GM12878 (cell line): ENCODE data around the gene ITCH. TPM values are rescaled to one million over a fixed set of nuclear protein-coding genes. Genes with fewer than 3 reads are reported as not detected.
A peak's percentile ranks its signal among the peaks of the same experiment; 100 is the strongest.

Source experiments
- ASH2L ChIP-seq: fragments of 300-600, 200-600 bp; sonication (generic); IDR thresholded peaks from 2 replicates; pipeline ENCODE4 v1.6.1; 2017; ENCODE audit warnings: low read depth, mild to moderate bottlenecking, borderline replicate concordance
- CREM ChIP-seq: IDR thresholded peaks from 2 replicates; pipeline ENCODE4 v1.6.1; 2014; ENCODE audit warnings: antibody characterized with exemption, low read depth
- EED ChIP-seq: sonication (generic); IDR thresholded peaks from 2 replicates; pipeline ENCODE4 v1.6.1; 2016; ENCODE audit warnings: antibody characterized with exemption, low read depth
- FOS ChIP-seq: IDR thresholded peaks from 3 replicates; pipeline ENCODE4 v1.6.1; 2011; ENCODE audit warnings: borderline replicate concordance; ENCODE audit not compliant: insufficient read length; ENCODE audit errors: extremely low read depth
- GATAD2B ChIP-seq: fragments of 450-650 bp; conservative IDR thresholded peaks from 2 replicates; pipeline ENCODE4 v1.6.1; 2017; ENCODE audit warnings: low read depth, mild to moderate bottlenecking, moderate library complexity
- HDAC2 ChIP-seq: fragments of 200-600 bp; sonication (generic); IDR thresholded peaks from 2 replicates; pipeline ENCODE4 v1.6.1; 2017
- KLF5 ChIP-seq: fragments of 450-650 bp; IDR thresholded peaks from 2 replicates; pipeline ENCODE4 v1.6.1; 2014; ENCODE audit warnings: mild to moderate bottlenecking; ENCODE audit not compliant: partially characterized antibody
- MTA2 ChIP-seq: fragments of 450-650 bp; IDR thresholded peaks from 2 replicates; pipeline ENCODE4 v1.6.1; 2016; ENCODE audit warnings: low read depth, mild to moderate bottlenecking, moderate library complexity
- MXI1 ChIP-seq: fragments of 150-350 bp; IDR thresholded peaks from 2 replicates; pipeline ENCODE4 v1.6.1; 2011; ENCODE audit warnings: low read depth, mild to moderate bottlenecking, inconsistent platforms, low read length, improper control_type of control experiment
- MYB ChIP-seq: fragments of 150-350 bp; IDR thresholded peaks from 2 replicates; pipeline ENCODE4 v1.6.1; 2014; ENCODE audit warnings: mild to moderate bottlenecking, low read depth, low read length, borderline replicate concordance
- NFYB ChIP-seq: IDR thresholded peaks from 2 replicates; pipeline ENCODE4 v1.6.1; 2011; ENCODE audit warnings: low read depth, mild to moderate bottlenecking, low read length, improper control_type of control experiment, moderate library complexity; ENCODE audit not compliant: insufficient read depth
- NR2F1 ChIP-seq: fragments of 450-650 bp; conservative IDR thresholded peaks from 2 replicates; pipeline ENCODE4 v1.6.1; 2017; ENCODE audit warnings: mild to moderate bottlenecking
- NRF1 ChIP-seq: conservative IDR thresholded peaks from 2 replicates; pipeline ENCODE4 v1.6.1; 2011; ENCODE audit warnings: mild to moderate bottlenecking, low read depth, low read length, improper control_type of control experiment
- RB1 ChIP-seq: fragments of 450-650 bp; formaldehyde crosslinking; IDR thresholded peaks from 2 replicates; pipeline ENCODE4 v1.6.1; 2017; ENCODE audit warnings: mild to moderate bottlenecking, borderline replicate concordance
- SMAD5 ChIP-seq: IDR thresholded peaks from 2 replicates; pipeline ENCODE4 v1.6.1; 2016; ENCODE audit warnings: antibody characterized with exemption, low read depth
- SRF ChIP-seq, 2 experiments: IDR thresholded peaks; 2 replicates each; pipeline ENCODE4 v1.6.1; 2011; ENCODE audit warnings: low read depth in 2 of 2, low read length in 2 of 2, mild to moderate bottlenecking in 1 of 2, moderate library complexity in 1 of 2
- SUPT20H ChIP-seq: IDR thresholded peaks from 2 replicates; pipeline ENCODE4 v1.6.1; 2011; ENCODE audit warnings: low read depth, mild to moderate bottlenecking, low read length, moderate library complexity, borderline replicate concordance; ENCODE audit not compliant: control insufficient read depth
- ZBTB40 ChIP-seq: fragments of 450-650 bp; IDR thresholded peaks from 2 replicates; pipeline ENCODE4 v1.6.1; 2016; ENCODE audit warnings: mild to moderate bottlenecking, moderate library complexity, borderline replicate concordance
- polyA plus RNA-seq, 11 experiments: library from polyadenylated mRNA; depleted of rRNA in 4 of 11; unstranded in 6 of 11; stranded (reverse) in 5 of 11; fragments of >200 nt; fragmentation: Nextera tagmentation in 4 of 11; fragmentation: Illumina TruSeq in 1 of 11; extraction: Ambion mirVana in 4 of 11; extraction: Trizol in 1 of 11; gene quantifications; 1 replicate in 1 of 11; 2 replicates in 10 of 11; pipeline versions ENCODE4 v1.2.1 to v1.2.3, GENCODE V29; 2011 to 2016; ENCODE audit warnings: inconsistent platforms in 2 of 11, missing spikeins in 2 of 11, low read depth in 1 of 11
- total RNA-seq, 4 experiments: library from RNA; depleted of rRNA in 3 of 4; stranded (reverse); fragments of >200 nt in 3 of 4; fragmentation: Illumina TruSeq in 1 of 4; extraction: Trizol in 1 of 4; gene quantifications; 2 replicates each; pipeline versions ENCODE4 v1.2.1 to v1.2.3, GENCODE V29; 2013 to 2021
- TF ChIP-seq, protein P1 (sequence below): fragments of 450-650 bp; formaldehyde crosslinking; IDR thresholded peaks from 2 replicates; pipeline ENCODE4 v1.5.0; 2022; ENCODE audit warnings: mild to moderate bottlenecking, missing genetic modification characterization
- TF ChIP-seq, protein P2 (sequence below): fragments of 450-650 bp; IDR thresholded peaks from 2 replicates; pipeline ENCODE4 v1.6.1; 2016; ENCODE audit warnings: mild to moderate bottlenecking

The ITCH gene
- total and polyA plus RNA-seq, 10 of the 15 experiments (the other 5 are each of a cell fraction or from before 2014, with no cell fraction given): 7.5 to 46.1 (median 21.5) TPM

- TF ChIP-seq MYB: no peak
- TF ChIP-seq, protein P1, sequence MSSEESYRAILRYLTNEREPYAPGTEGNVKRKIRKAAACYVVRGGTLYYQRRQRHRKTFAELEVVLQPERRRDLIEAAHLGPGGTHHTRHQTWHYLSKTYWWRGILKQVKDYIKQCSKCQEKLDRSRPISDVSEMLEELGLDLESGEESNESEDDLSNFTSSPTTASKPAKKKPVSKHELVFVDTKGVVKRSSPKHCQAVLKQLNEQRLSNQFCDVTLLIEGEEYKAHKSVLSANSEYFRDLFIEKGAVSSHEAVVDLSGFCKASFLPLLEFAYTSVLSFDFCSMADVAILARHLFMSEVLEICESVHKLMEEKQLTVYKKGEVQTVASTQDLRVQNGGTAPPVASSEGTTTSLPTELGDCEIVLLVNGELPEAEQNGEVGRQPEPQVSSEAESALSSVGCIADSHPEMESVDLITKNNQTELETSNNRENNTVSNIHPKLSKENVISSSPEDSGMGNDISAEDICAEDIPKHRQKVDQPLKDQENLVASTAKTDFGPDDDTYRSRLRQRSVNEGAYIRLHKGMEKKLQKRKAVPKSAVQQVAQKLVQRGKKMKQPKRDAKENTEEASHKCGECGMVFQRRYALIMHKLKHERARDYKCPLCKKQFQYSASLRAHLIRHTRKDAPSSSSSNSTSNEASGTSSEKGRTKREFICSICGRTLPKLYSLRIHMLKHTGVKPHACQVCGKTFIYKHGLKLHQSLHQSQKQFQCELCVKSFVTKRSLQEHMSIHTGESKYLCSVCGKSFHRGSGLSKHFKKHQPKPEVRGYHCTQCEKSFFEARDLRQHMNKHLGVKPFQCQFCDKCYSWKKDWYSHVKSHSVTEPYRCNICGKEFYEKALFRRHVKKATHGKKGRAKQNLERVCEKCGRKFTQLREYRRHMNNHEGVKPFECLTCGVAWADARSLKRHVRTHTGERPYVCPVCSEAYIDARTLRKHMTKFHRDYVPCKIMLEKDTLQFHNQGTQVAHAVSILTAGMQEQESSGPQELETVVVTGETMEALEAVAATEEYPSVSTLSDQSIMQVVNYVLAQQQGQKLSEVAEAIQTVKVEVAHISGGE: peak; percentile 58
- no peak for TF ChIP-seq MTA2
- 0 out of 2 replicates have a peak, but pooled peaks have one; percentile 3 for TF ChIP-seq CREM
- TF ChIP-seq KLF5: peak; percentile 4
- peak; percentile 7 for TF ChIP-seq FOS
- TF ChIP-seq NRF1: peak; percentile 62
- TF ChIP-seq SRF (IDR thresholded peaks at IDR 0.05; ENCODE audit: low read depth in 2 of 2, low read length in 2 of 2): peak in 1 of 2 experiments; percentile 37; a peak in 1 of 4 replicates
- TF ChIP-seq HDAC2: 0 out of 2 replicates have a peak, but pooled peaks have one; percentile 11
- TF ChIP-seq EED: peak; percentile 89
- TF ChIP-seq SMAD5: peak; percentile 80
- TF ChIP-seq ASH2L: peak; percentile 79; the same call in 1 of the 2 replicates
- TF ChIP-seq NFYB: peak; percentile 95
- TF ChIP-seq RB1: 0 out of 2 replicates have a peak, but pooled peaks have one; percentile 61
- TF ChIP-seq ZBTB40: peak; percentile 83
- peak; percentile 95 for TF ChIP-seq GATAD2B
- TF ChIP-seq, protein P2, sequence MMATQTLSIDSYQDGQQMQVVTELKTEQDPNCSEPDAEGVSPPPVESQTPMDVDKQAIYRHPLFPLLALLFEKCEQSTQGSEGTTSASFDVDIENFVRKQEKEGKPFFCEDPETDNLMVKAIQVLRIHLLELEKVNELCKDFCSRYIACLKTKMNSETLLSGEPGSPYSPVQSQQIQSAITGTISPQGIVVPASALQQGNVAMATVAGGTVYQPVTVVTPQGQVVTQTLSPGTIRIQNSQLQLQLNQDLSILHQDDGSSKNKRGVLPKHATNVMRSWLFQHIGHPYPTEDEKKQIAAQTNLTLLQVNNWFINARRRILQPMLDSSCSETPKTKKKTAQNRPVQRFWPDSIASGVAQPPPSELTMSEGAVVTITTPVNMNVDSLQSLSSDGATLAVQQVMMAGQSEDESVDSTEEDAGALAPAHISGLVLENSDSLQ: peak; percentile 98
- no peak for TF ChIP-seq SUPT20H
- 0 out of 2 replicates have a peak, but pooled peaks have one; percentile 13 for TF ChIP-seq MXI1
- TF ChIP-seq NR2F1: peak; percentile 64
Measured at GRCh38 chr20:34516247-34517113, 153.4 kb downstream of the ITCH start, which contains the start of gene DYNLRB1 (continued).
